Measurements from ENCODE around the gene ZNF512.

DNA sequence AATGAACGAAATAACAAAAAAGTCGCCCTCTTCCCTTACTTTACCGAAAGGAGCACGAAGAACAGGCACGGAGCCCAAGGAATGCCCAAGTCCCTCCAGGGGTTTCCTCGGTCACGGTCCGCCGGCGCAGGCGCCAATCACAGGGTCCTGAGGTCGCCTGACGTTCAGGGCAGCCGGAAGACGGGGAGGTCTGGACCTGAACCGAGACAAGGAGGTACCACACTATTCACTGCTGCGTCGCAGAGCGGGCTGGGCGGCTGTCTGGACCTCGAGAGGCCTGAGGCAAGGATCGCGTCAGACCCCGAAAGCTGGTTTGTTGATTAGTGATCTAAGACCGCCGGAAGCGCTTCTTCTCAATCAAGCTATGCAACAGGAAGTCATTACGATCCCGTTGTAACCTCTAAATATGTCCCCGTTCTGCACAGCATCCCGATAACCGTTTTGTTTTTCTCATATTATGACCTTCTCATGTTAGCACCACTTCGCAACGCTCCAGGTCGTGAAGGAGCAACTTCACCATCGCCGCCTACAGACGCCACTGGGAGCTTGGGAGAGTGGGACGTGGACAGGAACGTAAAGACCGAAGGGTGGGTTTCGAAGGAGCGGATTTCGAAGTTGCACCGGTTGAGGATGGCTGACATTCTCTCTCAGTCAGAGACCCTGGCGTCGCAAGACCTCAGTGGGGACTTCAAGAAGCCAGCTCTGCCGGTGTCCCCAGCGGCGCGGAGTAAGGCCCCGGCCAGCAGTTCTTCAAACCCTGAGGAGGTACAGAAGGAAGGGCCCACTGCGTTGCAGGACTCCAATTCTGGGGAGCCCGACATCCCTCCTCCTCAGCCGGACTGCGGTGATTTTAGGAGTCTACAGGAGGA, 80.7 kb downstream of the ZNF512 start, which contains the start of the genes SLC4A1AP and SUPT7L:
- TF ChIP-seq, protein P1, sequence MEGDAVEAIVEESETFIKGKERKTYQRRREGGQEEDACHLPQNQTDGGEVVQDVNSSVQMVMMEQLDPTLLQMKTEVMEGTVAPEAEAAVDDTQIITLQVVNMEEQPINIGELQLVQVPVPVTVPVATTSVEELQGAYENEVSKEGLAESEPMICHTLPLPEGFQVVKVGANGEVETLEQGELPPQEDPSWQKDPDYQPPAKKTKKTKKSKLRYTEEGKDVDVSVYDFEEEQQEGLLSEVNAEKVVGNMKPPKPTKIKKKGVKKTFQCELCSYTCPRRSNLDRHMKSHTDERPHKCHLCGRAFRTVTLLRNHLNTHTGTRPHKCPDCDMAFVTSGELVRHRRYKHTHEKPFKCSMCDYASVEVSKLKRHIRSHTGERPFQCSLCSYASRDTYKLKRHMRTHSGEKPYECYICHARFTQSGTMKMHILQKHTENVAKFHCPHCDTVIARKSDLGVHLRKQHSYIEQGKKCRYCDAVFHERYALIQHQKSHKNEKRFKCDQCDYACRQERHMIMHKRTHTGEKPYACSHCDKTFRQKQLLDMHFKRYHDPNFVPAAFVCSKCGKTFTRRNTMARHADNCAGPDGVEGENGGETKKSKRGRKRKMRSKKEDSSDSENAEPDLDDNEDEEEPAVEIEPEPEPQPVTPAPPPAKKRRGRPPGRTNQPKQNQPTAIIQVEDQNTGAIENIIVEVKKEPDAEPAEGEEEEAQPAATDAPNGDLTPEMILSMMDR (IDR thresholded peaks at IDR 0.05), result no peak
- TF ChIP-seq POLR2A (IDR thresholded peaks at IDR 0.05) (no peak), POLR2AphosphoS5 (IDR thresholded peaks at IDR 0.05) (peak; percentile 89 to 97 (median 92))
